AG04450 (cell line): ENCODE measurements around the gene PRM3. TPM values are rescaled to one million over a fixed set of nuclear protein-coding genes. Genes with fewer than 3 reads are reported as not detected.

Experiments
- CTCF ChIA-PET: fragments of 300-600, 350-600 bp; formaldehyde crosslinking; extraction: SDS; loops from one replicate; lab custom pipeline; 2022; ENCODE audit warnings: antibody characterized with exemption, inconsistent platforms; lab: Charles Lee
- POLR2A ChIA-PET: fragments of 350-600 bp; formaldehyde crosslinking; extraction: SDS; loops from one replicate; lab custom pipeline; 2021; ENCODE audit warnings: antibody characterized with exemption, inconsistent platforms; lab: Yijun Ruan, JAX
- DNase-seq: peaks from one replicate; pipeline ENCODE4 v3.0.0-alpha.2; 2011; ENCODE audit warnings: low read depth, low spot score
- H3K27ac ChIP-seq: one replicate; pipeline ENCODE4 v1.5.1; 2012; ENCODE audit warnings: low read depth, low read length, control low read depth
- H3K27me3 ChIP-seq: one replicate; pipeline ENCODE4 v1.6.0; 2012; ENCODE audit warnings: low read length; ENCODE audit not compliant: control insufficient read depth, insufficient read depth
- H3K4me3 ChIP-seq: 2 replicates; pipeline ENCODE4 v1.5.1; 2011; ENCODE audit warnings: mild to moderate bottlenecking, low read depth, low read length, control low read depth
- H3K9me3 ChIP-seq: 2 replicates; pipeline ENCODE4 v1.5.1; 2012; ENCODE audit warnings: low read length; ENCODE audit not compliant: control insufficient read depth, insufficient read depth
- polyA plus RNA-seq: library from polyadenylated mRNA; depleted of rRNA; stranded (reverse); fragments of >200 nt; gene quantifications from 2 replicates; pipeline ENCODE4 v1.2.3, GENCODE V29; 2011
- TF ChIP-seq, protein P1 (sequence below): IDR thresholded peaks from 2 replicates; pipeline ENCODE4 v1.5.1; 2011; ENCODE audit warnings: low read depth, low read length, control low read depth, inconsistent platforms

The PRM3 gene
- polyA plus RNA-seq, 1 experiment, result not detected

DNA sequence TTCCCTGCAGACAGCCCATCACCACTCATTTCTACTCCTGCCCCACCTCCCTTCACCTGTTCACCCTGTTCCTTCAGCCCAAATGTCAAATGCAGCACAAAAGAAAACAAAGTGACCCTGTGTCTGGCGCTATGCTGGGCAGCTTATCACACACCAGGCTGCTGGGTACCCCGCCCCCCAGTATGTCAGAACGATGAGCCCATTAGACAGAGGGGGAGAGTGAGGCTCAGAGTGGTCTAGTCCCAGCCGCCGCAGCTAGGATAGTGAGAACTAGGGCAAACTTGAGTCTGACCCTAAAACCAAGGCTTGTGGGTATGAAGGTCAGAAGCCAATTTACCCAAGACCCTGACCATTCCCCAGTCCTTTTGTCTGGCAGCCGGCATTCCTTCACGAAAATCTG lies 8.3 kb downstream of the PRM3 start:
- CTCF ChIA-PET, result no interaction called here
- no peak for DNase-seq
- POLR2A ChIA-PET, result interaction anchor here (1.5 kb wide), 1 partner anchor 9 kb away, joined by 3 read pairs; the partner anchor contains the start of gene SOCS1
- no peak overlapping the region for H3K27ac ChIP-seq
- TF ChIP-seq, protein P1, sequence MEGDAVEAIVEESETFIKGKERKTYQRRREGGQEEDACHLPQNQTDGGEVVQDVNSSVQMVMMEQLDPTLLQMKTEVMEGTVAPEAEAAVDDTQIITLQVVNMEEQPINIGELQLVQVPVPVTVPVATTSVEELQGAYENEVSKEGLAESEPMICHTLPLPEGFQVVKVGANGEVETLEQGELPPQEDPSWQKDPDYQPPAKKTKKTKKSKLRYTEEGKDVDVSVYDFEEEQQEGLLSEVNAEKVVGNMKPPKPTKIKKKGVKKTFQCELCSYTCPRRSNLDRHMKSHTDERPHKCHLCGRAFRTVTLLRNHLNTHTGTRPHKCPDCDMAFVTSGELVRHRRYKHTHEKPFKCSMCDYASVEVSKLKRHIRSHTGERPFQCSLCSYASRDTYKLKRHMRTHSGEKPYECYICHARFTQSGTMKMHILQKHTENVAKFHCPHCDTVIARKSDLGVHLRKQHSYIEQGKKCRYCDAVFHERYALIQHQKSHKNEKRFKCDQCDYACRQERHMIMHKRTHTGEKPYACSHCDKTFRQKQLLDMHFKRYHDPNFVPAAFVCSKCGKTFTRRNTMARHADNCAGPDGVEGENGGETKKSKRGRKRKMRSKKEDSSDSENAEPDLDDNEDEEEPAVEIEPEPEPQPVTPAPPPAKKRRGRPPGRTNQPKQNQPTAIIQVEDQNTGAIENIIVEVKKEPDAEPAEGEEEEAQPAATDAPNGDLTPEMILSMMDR, result no peak
- no peak overlapping the region for H3K4me3 ChIP-seq
- H3K9me3 ChIP-seq, result no peaks in the 10 kb centered on the region
- H3K27me3 ChIP-seq, result peaks cover 15% of the 10 kb centered on the region

GRCh38 chr16:11264155-11264832 lies 9.1 kb downstream of the PRM3 start:
- no peak for DNase-seq
- peaks cover 15% of the 10 kb centered on the region for H3K27me3 ChIP-seq
- H3K9me3 ChIP-seq, result no peaks in the 10 kb centered on the region
- ChIA-PET CTCF (no interaction called here), POLR2A (interaction anchor here (1.5 kb wide), 1 partner anchor 8 kb away, joined by 3 read pairs; the partner anchor contains the start of gene SOCS1)
- TF ChIP-seq, protein P1, result no peak
- H3K27ac ChIP-seq, result no peak overlapping the region
- H3K4me3 ChIP-seq, result no peak overlapping the region

- ChIA-PET POLR2A (interaction anchor here (1.5 kb wide), 1 partner anchor 8 kb away, joined by 3 read pairs; the partner anchor contains the start of gene SOCS1), CTCF (no interaction called here)
- Histone ChIP-seq H3K27me3 (peaks cover 13% of the 10 kb centered on the region), H3K4me3 (no peak overlapping the region), H3K9me3 (no peaks in the 10 kb centered on the region), H3K27ac (no peak overlapping the region)
- TF ChIP-seq, protein P1, result no peak
- no peak for DNase-seq
Observed at GRCh38 chr16:11263737-11264136, 9.7 kb downstream of the PRM3 start.

GRCh38 chr16:11262915-11263314 lies 10.5 kb downstream of the PRM3 start:
- H3K9me3 ChIP-seq, result no peaks in the 10 kb centered on the region
- H3K4me3 ChIP-seq, result no peak overlapping the region
- CTCF ChIA-PET, result no interaction called here
- TF ChIP-seq, protein P1, result no peak
- POLR2A ChIA-PET, result no interaction called here
- no peak for DNase-seq
- peaks cover 8% of the 10 kb centered on the region for H3K27me3 ChIP-seq
- H3K27ac ChIP-seq, result no peak overlapping the region

- Histone ChIP-seq H3K9me3 (no peaks in the 10 kb centered on the region), H3K27me3 (peaks cover 7% of the 10 kb centered on the region), H3K27ac (no peak overlapping the region), H3K4me3 (no peak overlapping the region)
- CTCF ChIA-PET, result no interaction called here
- POLR2A ChIA-PET, result no interaction called here
- TF ChIP-seq, protein P1, result no peak
- no peak for DNase-seq
Observed at GRCh38 chr16:11260596-11260966, 12.8 kb downstream of the PRM3 start.
